Measurements from ENCODE around the gene CCDC85A. TPM values are rescaled to one million over a fixed set of nuclear protein-coding genes. Genes with fewer than 3 reads are reported as not detected.

CCDC85A gene
- total RNA-seq, 1 donor from 2014 or later, result not detected

- DNase-seq (ENCODE audit: low spot score), result no peak
- no peak overlapping the region for H3K4me3 Mint-ChIP-seq
- H3K36me3 Mint-ChIP-seq (ENCODE audit: low read depth), result no peaks in the 10 kb centered on the region
- no peak overlapping the region for H3K27ac Mint-ChIP-seq
- H3K27me3 Mint-ChIP-seq (ENCODE audit: insufficient read depth), result peaks cover 12% of the 10 kb centered on the region
- intact Hi-C loops (cut with micrococcal nuclease), result no loop called here
- no peaks in the 10 kb centered on the region for H3K9me3 Mint-ChIP-seq
- H3K4me1 Mint-ChIP-seq (ENCODE audit: low read depth), result no peaks in the 10 kb centered on the region
Measured at GRCh38 chr2:56177420-56178220, 6.2 kb upstream of the CCDC85A start.

GRCh38 chr2:56179931-56180330 lies 3.9 kb upstream of the CCDC85A start:
- H3K36me3 Mint-ChIP-seq (ENCODE audit: low read depth), result no peaks in the 10 kb centered on the region
- intact Hi-C loops (cut with micrococcal nuclease), result loop anchor here (5.0 kb wide), 1 partner anchor 567 kb away; no protein-coding TSS in a partner anchor
- H3K4me1 Mint-ChIP-seq (ENCODE audit: low read depth), result peaks cover 4% of the 10 kb centered on the region
- DNase-seq (ENCODE audit: low spot score), result no peak
- no peak overlapping the region for H3K4me3 Mint-ChIP-seq
- no peaks in the 10 kb centered on the region for H3K9me3 Mint-ChIP-seq
- H3K27ac Mint-ChIP-seq, result no peak overlapping the region
- H3K27me3 Mint-ChIP-seq (ENCODE audit: insufficient read depth), result peaks cover 20% of the 10 kb centered on the region

GRCh38 chr2:56182420-56182819 lies 1.4 kb upstream of the CCDC85A start:
- intact Hi-C loops (cut with micrococcal nuclease), result loop anchor here (5.0 kb wide), 1 partner anchor 565 kb away; no protein-coding TSS in a partner anchor
- Mint-ChIP-seq H3K36me3 (ENCODE audit: low read depth) (no peaks in the 10 kb centered on the region), H3K27me3 (ENCODE audit: insufficient read depth) (peaks cover 40% of the 10 kb centered on the region), H3K4me1 (ENCODE audit: low read depth) (peaks cover 4% of the 10 kb centered on the region), H3K27ac (no peak overlapping the region), H3K4me3 (no peak overlapping the region), H3K9me3 (no peaks in the 10 kb centered on the region)
- DNase-seq (ENCODE audit: low spot score), result no peak

GRCh38 chr2:56184500-56185011 lies 766 bp downstream of the CCDC85A start:
- peaks cover 42% of the 10 kb centered on the region for H3K27me3 Mint-ChIP-seq (ENCODE audit: insufficient read depth)
- intact Hi-C loops (cut with micrococcal nuclease), result loop anchor here (5.0 kb wide), 1 partner anchor 563 kb away; no protein-coding TSS in a partner anchor
- H3K4me3 Mint-ChIP-seq, result no peak overlapping the region
- peaks cover 4% of the 10 kb centered on the region for H3K4me1 Mint-ChIP-seq (ENCODE audit: low read depth)
- DNase-seq (ENCODE audit: low spot score), result no peak
- no peaks in the 10 kb centered on the region for H3K9me3 Mint-ChIP-seq
- no peak overlapping the region for H3K27ac Mint-ChIP-seq
- no peaks in the 10 kb centered on the region for H3K36me3 Mint-ChIP-seq (ENCODE audit: low read depth)

GRCh38 chr2:56185101-56185581 lies 1.4 kb downstream of the CCDC85A start:
- no peak for DNase-seq (ENCODE audit: low spot score)
- H3K4me1 Mint-ChIP-seq (ENCODE audit: low read depth), result peaks cover 4% of the 10 kb centered on the region
- no peaks in the 10 kb centered on the region for H3K9me3 Mint-ChIP-seq
- H3K27me3 Mint-ChIP-seq (ENCODE audit: insufficient read depth), result peaks cover 42% of the 10 kb centered on the region
- H3K36me3 Mint-ChIP-seq (ENCODE audit: low read depth), result no peaks in the 10 kb centered on the region
- no peak overlapping the region for H3K4me3 Mint-ChIP-seq
- intact Hi-C loops (cut with micrococcal nuclease), result no loop called here
- H3K27ac Mint-ChIP-seq, result no peak overlapping the region

- no peaks in the 10 kb centered on the region for H3K9me3 Mint-ChIP-seq
- peaks cover 42% of the 10 kb centered on the region for H3K27me3 Mint-ChIP-seq (ENCODE audit: insufficient read depth)
- H3K27ac Mint-ChIP-seq, result no peak overlapping the region
- no peak overlapping the region for H3K4me3 Mint-ChIP-seq
- intact Hi-C loops (cut with micrococcal nuclease), result no loop called here
- no peak for DNase-seq (ENCODE audit: low spot score)
- peaks cover 4% of the 10 kb centered on the region for H3K4me1 Mint-ChIP-seq (ENCODE audit: low read depth)
- H3K36me3 Mint-ChIP-seq (ENCODE audit: low read depth), result no peaks in the 10 kb centered on the region
Measured at GRCh38 chr2:56185582-56186046, 1.8 kb downstream of the CCDC85A start.

GRCh38 chr2:56191617-56192016 lies 7.8 kb downstream of the CCDC85A start:
- H3K4me1 Mint-ChIP-seq (ENCODE audit: low read depth), result no peaks in the 10 kb centered on the region
- no peaks in the 10 kb centered on the region for H3K9me3 Mint-ChIP-seq
- intact Hi-C loops (cut with micrococcal nuclease), result no loop called here

GRCh38 chr2:56192664-56193305 lies 9.0 kb downstream of the CCDC85A start:
- intact Hi-C loops (cut with micrococcal nuclease), result no loop called here
- no peak overlapping the region for H3K27ac Mint-ChIP-seq
- H3K4me3 Mint-ChIP-seq, result no peak overlapping the region
- H3K9me3 Mint-ChIP-seq, result no peaks in the 10 kb centered on the region
- no peak for DNase-seq (ENCODE audit: low spot score)
- no peaks in the 10 kb centered on the region for H3K36me3 Mint-ChIP-seq (ENCODE audit: low read depth)
- peaks cover 6% of the 10 kb centered on the region for H3K27me3 Mint-ChIP-seq (ENCODE audit: insufficient read depth)
- no peaks in the 10 kb centered on the region for H3K4me1 Mint-ChIP-seq (ENCODE audit: low read depth)

More at GRCh38 chr2:56191617-56192016, 7.8 kb downstream of the CCDC85A start:
- Mint-ChIP-seq H3K4me3 (no peak overlapping the region), H3K27ac (no peak overlapping the region), H3K27me3 (ENCODE audit: insufficient read depth) (peaks cover 10% of the 10 kb centered on the region), H3K36me3 (ENCODE audit: low read depth) (no peaks in the 10 kb centered on the region)
- DNase-seq (ENCODE audit: low spot score), result no peak

GRCh38 chr2:56195563-56195962 lies 11.8 kb downstream of the CCDC85A start:
- no peaks in the 10 kb centered on the region for H3K9me3 Mint-ChIP-seq
- no peak for DNase-seq (ENCODE audit: low spot score)
- peaks cover 2% of the 10 kb centered on the region for H3K27me3 Mint-ChIP-seq (ENCODE audit: insufficient read depth)
- H3K36me3 Mint-ChIP-seq (ENCODE audit: low read depth), result no peaks in the 10 kb centered on the region
- intact Hi-C loops (cut with micrococcal nuclease), result no loop called here
- H3K4me3 Mint-ChIP-seq, result no peak overlapping the region
- H3K4me1 Mint-ChIP-seq (ENCODE audit: low read depth), result no peaks in the 10 kb centered on the region
- no peak overlapping the region for H3K27ac Mint-ChIP-seq

- Mint-ChIP-seq H3K27me3 (ENCODE audit: insufficient read depth) (peaks cover 2% of the 10 kb centered on the region), H3K4me3 (no peak overlapping the region), H3K9me3 (no peaks in the 10 kb centered on the region), H3K36me3 (ENCODE audit: low read depth) (no peaks in the 10 kb centered on the region), H3K27ac (no peak overlapping the region), H3K4me1 (ENCODE audit: low read depth) (no peaks in the 10 kb centered on the region)
- no peak for DNase-seq (ENCODE audit: low spot score)
- intact Hi-C loops (cut with micrococcal nuclease), result no loop called here
Measured at GRCh38 chr2:56197816-56198215, 14.0 kb downstream of the CCDC85A start.

- H3K4me1 Mint-ChIP-seq (ENCODE audit: low read depth), result no peaks in the 10 kb centered on the region
- no peak overlapping the region for H3K4me3 Mint-ChIP-seq
- H3K9me3 Mint-ChIP-seq, result no peaks in the 10 kb centered on the region
- peaks cover 2% of the 10 kb centered on the region for H3K27me3 Mint-ChIP-seq (ENCODE audit: insufficient read depth)
- H3K36me3 Mint-ChIP-seq (ENCODE audit: low read depth), result no peaks in the 10 kb centered on the region
- intact Hi-C loops (cut with micrococcal nuclease), result no loop called here
- no peak for DNase-seq (ENCODE audit: low spot score)
- H3K27ac Mint-ChIP-seq, result no peak overlapping the region
Measured at GRCh38 chr2:56198936-56199335, 15.1 kb downstream of the CCDC85A start.

- no peaks in the 10 kb centered on the region for H3K9me3 Mint-ChIP-seq
Measured at GRCh38 chr2:56199492-56199891, 15.7 kb downstream of the CCDC85A start.

More at GRCh38 chr2:56199492-56199891, 15.7 kb downstream of the CCDC85A start:
- H3K4me1 Mint-ChIP-seq (ENCODE audit: low read depth), result no peaks in the 10 kb centered on the region
- no peak overlapping the region for H3K4me3 Mint-ChIP-seq
- H3K36me3 Mint-ChIP-seq (ENCODE audit: low read depth), result no peaks in the 10 kb centered on the region
- intact Hi-C loops (cut with micrococcal nuclease), result no loop called here
- peaks cover 2% of the 10 kb centered on the region for H3K27me3 Mint-ChIP-seq (ENCODE audit: insufficient read depth)
- no peak for DNase-seq (ENCODE audit: low spot score)
- H3K27ac Mint-ChIP-seq, result no peak overlapping the region
